ENCODE data around the gene DMKN. TPM values are rescaled to one million over a fixed set of nuclear protein-coding genes. Genes with fewer than 3 reads are reported as not detected.

The DMKN gene
- total and polyA plus RNA-seq, 5 donors = 9.1 to 23.4 (median 20.4) TPM

DNA sequence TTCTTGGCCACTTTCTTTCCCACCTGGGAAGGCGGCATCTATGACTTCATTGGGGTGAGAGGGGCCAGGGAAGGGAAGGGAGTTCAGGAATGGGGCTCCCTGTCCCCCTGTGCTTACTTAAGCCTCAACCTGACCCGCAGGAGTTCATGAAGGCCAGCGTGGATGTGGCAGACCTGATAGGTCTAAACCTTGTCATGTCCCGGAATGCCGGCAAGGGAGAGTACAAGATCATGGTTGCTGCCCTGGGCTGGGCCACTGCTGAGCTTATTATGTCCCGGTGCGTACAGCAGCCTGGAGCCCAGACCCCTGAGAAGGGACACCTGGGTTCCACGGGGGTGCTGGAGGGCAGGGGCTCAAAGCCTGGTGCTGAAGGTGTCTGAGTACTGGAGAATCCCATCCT lies 33.1 kb upstream of the DMKN start:
- Histone ChIP-seq H3K4me3 (ENCODE audit: low read length) (peak overlapping the region; percentile 87), H3K27me3 (ENCODE audit: control insufficient read depth, insufficient read depth) (no peaks in the 10 kb centered on the region), H3K27ac (ENCODE audit: low read length) (no peak overlapping the region), H3K9me3 (ENCODE audit: control insufficient read depth, low read length) (no peaks in the 10 kb centered on the region), H3K4me1 (ENCODE audit: control insufficient read depth, insufficient read depth, low read length) (peaks cover 7% of the 10 kb centered on the region)
- no peak for ATAC-seq
- 85% methylated on average over 8 of the region's 8 CpGs for WGBS
- intact Hi-C loops (cut with DNase I) = no loop called here
- no peak for DNase-seq

DNA sequence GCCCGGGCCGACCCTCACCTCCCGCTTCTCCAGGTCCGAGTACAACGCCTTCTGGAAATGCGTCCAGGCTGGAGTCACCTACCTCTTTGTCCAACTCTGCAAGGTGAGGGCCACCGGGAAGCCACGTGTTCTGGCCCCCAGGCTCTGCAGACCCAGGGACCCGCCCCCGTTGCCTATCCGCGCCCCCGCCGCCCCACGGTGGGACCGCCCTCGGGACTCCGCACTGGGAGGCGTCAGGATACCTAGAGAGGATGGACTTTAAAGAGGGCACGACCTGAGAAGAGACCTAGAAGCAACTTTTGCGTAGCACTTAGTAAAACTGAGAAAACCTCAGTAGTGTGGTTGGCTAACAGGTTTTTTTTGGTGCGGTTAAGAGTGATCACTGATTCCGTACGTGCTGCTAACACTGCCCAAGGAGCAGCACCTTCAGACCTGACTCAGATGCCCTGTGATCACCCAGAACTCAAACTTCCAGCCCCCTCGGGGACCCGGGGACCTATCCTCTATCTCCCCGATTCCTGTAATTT lies 32.5 kb upstream of the DMKN start:
- peak; percentile 43 to 79 (median 72) for DNase-seq
- Histone ChIP-seq H3K27me3 (ENCODE audit: control insufficient read depth, insufficient read depth) (no peaks in the 10 kb centered on the region), H3K9me3 (ENCODE audit: control insufficient read depth, low read length) (no peaks in the 10 kb centered on the region), H3K4me1 (ENCODE audit: control insufficient read depth, insufficient read depth, low read length) (peaks cover 7% of the 10 kb centered on the region), H3K27ac (ENCODE audit: low read length) (peak overlapping the region; percentile 47), H3K4me3 (ENCODE audit: low read length) (peak overlapping the region; percentile 87)
- 4% methylated on average over 27 of the region's 27 CpGs for WGBS
- peak; percentile 34 to 66 for ATAC-seq
- intact Hi-C loops (cut with DNase I) = no loop called here

DNA sequence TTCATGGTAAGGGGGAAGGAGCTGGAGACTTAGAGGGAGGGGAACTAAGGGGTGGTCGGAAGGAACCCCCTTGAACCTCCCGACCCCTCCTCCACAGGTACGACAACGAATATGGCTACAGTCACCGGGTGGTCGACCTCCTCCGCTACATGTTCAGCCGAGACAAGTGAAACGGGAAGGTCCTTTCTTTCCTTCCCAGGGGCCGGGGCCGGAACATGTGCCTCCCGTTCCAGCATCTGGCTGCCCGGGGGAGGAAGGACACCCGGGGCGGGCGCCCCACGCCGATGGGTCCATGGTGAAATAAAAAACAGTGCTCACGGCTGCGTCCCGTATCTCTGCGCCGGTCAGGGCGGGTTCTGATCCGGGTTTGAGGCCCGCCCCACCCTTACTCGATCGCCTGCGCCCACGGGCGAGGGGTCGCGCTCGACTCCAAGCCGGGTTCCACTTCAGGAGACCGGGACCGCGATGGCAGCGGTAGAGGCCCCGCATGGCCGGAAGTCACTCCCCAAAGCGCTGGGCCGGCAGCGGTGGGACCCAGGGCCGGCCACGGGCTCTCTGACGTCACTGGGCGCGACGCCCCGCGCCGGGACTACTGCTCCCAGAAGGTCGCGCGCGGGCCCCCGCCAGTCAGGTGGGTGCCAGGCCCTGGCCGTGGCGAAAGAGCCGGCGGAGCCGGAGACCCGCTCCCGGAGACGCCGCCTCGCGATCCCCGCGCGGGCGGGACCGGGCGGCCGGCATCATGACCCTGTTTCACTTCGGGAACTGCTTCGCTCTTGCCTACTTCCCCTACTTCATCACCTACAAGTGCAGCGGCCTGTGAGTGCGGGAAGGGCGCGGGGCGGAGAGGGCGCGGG lies 31.8 kb upstream of the DMKN start, which contains the start of gene TMEM147:
Gene TMEM147 (plus strand): TSS at position 626 of the 854 bp plus-strand sequence. CDS start 114 bp downstream, at position 740.
- H3K27ac ChIP-seq (ENCODE audit: low read length) = peak within 1 kb of the TSS; percentile 65
- no peaks in the 10 kb centered on the region for H3K27me3 ChIP-seq (ENCODE audit: control insufficient read depth, insufficient read depth)
- H3K4me1 ChIP-seq (ENCODE audit: control insufficient read depth, insufficient read depth, low read length) = peaks cover 7% of the 10 kb centered on the region
- H3K9me3 ChIP-seq (ENCODE audit: control insufficient read depth, low read length) = no peaks in the 10 kb centered on the region
- peak within 1 kb of the TSS; percentile 87 for H3K4me3 ChIP-seq (ENCODE audit: low read length)
- under 1% methylated on average over 85 of the region's 85 CpGs for WGBS
- intact Hi-C loops (cut with DNase I) = no loop called here
- ATAC-seq (peak; percentile 98), DNase-seq (peak; percentile 97 to 99 (median 98))

DNA sequence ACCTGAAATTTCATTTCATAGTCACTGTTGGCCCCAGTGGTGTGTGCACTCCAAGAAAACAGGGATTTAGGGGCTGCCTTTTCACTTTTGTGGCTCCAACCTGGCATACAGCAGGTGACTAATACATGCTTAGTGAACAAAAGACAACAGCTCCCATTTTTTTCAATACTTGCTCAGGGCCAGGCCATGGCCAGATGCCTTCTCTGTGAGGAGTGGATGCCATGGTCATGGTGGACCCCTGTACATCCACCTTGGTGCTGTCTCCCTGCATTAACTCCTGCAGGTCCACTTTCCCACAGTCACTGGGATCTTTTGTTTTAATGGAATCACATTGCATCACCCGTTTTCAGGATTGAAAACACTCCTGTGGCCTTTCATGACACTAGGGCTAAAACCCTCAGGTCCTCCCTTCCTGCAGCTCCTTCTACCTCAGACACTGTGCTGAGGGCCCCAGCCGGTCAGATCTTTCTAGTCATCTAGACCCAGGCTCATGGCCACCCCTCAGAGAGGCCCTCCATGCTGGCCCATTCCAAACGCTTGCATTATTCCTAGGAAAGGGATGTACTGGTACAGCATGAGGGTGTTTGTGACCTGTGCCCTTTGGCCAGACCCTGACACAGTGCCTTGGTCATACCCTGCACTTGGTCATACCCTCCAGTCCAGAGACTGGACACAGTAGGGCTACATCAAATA lies 30.8 kb upstream of the DMKN start:
- Histone ChIP-seq H3K9me3 (ENCODE audit: control insufficient read depth, low read length) (no peaks in the 10 kb centered on the region), H3K27ac (ENCODE audit: low read length) (no peak overlapping the region), H3K4me1 (ENCODE audit: control insufficient read depth, insufficient read depth, low read length) (peaks cover 7% of the 10 kb centered on the region), H3K4me3 (ENCODE audit: low read length) (peak overlapping the region; percentile 87), H3K27me3 (ENCODE audit: control insufficient read depth, insufficient read depth) (no peaks in the 10 kb centered on the region)
- DNase-seq (no peak), ATAC-seq (no peak)
- WGBS = 73% methylated on average over 3 of the region's 3 CpGs
- intact Hi-C loops (cut with DNase I) = no loop called here

DNA sequence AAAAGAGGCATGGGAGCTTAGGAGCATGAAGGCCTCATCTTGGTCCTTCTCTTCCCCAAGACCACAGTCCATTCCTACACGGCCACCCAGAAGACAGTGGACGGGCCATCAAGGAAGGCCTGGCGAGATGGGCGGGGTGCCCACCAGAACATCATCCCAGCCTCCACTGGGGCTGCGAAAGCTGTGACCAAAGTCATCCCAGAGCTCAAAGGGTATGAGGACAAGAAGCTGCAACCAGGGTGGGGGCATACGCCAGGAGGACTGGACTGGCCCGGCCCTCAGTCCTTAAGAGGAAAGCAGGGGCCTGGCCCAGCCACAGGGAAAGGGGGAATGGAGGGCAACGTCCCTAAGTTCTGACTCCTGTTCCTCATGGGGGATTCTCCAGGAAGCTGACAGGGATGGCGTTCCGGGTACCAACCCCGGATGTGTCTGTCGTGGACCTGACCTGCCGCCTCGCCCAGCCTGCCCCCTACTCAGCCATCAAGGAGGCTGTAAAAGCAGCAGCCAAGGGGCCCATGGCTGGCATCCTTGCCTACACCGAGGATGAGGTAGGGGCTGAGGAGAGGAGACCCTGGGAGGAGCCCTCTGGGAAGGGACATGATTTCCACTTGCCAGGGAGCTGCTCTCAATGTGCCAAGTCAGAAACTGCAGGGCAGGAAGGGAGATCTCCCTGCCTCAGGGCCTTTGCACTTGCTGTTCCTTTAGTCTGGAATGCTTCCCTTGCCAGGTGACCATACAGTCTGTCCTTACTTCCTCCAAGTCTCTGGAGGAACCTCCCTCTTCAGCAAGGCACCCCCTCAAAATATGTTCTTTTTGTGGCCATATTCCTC lies 30.0 kb upstream of the DMKN start:
- Histone ChIP-seq H3K9me3 (ENCODE audit: control insufficient read depth, low read length) (no peaks in the 10 kb centered on the region), H3K27ac (ENCODE audit: low read length) (no peak overlapping the region), H3K4me3 (ENCODE audit: low read length) (no peak overlapping the region), H3K4me1 (ENCODE audit: control insufficient read depth, insufficient read depth, low read length) (peaks cover 7% of the 10 kb centered on the region), H3K27me3 (ENCODE audit: control insufficient read depth, insufficient read depth) (no peaks in the 10 kb centered on the region)
- intact Hi-C loops (cut with DNase I) = no loop called here
- DNase-seq = no peak
- ATAC-seq = no peak
- 97% methylated on average over 15 of the region's 15 CpGs for WGBS

DNA sequence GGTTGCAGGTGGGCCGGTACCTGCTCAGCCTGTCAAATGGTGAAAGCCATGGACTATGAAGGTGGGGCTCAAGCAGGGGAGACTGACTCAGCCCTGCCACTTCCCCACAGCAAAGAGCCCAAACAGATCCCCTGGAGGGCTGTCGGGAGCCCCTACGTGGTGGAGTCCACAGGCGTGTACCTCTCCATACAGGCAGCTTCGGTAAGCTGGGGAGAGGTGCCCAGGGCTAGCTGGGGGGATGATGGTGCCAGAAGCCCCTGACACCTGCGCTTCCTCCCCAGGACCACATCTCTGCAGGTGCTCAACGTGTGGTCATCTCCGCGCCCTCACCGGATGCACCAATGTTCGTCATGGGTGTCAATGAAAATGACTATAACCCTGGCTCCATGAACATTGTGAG lies 28.8 kb upstream of the DMKN start:
- peaks cover 7% of the 10 kb centered on the region for H3K4me1 ChIP-seq (ENCODE audit: control insufficient read depth, insufficient read depth, low read length)
- ATAC-seq (no peak), DNase-seq (no peak)
- no peaks in the 10 kb centered on the region for H3K9me3 ChIP-seq (ENCODE audit: control insufficient read depth, low read length)
- H3K4me3 ChIP-seq (ENCODE audit: low read length) = no peak overlapping the region
- intact Hi-C loops (cut with DNase I) = no loop called here
- WGBS = 91% methylated on average over 11 of the region's 11 CpGs
- no peaks in the 10 kb centered on the region for H3K27me3 ChIP-seq (ENCODE audit: control insufficient read depth, insufficient read depth)
- no peak overlapping the region for H3K27ac ChIP-seq (ENCODE audit: low read length)

DNA sequence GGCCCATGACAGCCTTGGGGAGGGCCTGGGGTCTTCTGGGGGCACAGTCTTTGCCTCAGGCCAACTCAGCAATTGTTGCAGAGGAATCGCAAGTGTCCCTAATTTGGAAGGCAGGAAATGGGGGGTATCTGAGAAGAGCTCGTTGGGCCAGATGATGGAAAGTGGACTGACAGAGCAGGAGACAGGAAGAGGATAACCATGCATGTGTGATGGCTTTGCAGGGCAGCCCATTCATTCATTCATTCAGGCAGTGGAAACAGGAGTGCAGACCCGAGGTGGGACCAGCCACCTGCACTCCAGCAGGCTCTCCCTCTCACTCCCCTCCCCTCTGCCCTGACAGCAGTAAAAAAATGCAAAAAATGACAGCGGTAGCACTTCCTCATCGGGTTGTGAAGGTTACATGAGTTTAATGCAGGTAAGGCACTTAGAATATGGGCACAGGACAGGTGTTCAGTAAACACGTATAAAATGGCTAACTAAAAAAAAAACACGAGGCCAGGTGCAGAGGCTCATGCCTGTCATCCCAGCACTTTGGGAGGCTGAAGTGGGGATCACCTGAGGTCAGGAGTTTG lies 27.0 kb upstream of the DMKN start:
- no peak overlapping the region for H3K4me3 ChIP-seq (ENCODE audit: low read length)
- intact Hi-C loops (cut with DNase I) = no loop called here
- no peaks in the 10 kb centered on the region for H3K27me3 ChIP-seq (ENCODE audit: control insufficient read depth, insufficient read depth)
- no peak overlapping the region for H3K27ac ChIP-seq (ENCODE audit: low read length)
- WGBS = 75% methylated on average over 7 of the region's 7 CpGs
- ATAC-seq (no peak), DNase-seq (no peak)
- no peaks in the 10 kb centered on the region for H3K9me3 ChIP-seq (ENCODE audit: control insufficient read depth, low read length)
- H3K4me1 ChIP-seq (ENCODE audit: control insufficient read depth, insufficient read depth, low read length) = no peaks in the 10 kb centered on the region

DNA sequence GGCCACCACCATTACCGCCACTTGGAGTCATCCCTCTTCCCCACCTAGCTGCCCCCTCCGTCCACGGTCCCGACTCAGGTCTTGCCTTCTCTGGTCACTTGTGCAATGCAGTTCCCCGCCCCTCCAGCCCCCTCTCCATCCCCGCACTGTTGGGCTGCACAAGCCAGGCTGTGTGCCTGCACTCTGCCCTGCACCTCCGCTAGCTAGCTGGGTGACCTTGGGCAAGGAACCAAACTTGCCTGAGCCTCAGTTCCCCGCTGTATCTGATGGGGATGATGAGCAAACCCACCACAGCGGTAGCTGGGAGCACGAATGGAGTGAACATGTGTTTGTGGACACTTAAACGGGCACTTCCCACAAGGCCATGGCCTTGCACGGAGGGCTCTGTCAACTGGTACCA lies 26.4 kb upstream of the DMKN start:
- 90% methylated on average over 12 of the region's 12 CpGs for WGBS
- no peaks in the 10 kb centered on the region for H3K4me1 ChIP-seq (ENCODE audit: control insufficient read depth, insufficient read depth, low read length)
- DNase-seq (no peak), ATAC-seq (no peak)
- intact Hi-C loops (cut with DNase I) = no loop called here
- H3K4me3 ChIP-seq (ENCODE audit: low read length) = no peak overlapping the region
- no peak overlapping the region for H3K27ac ChIP-seq (ENCODE audit: low read length)
- no peaks in the 10 kb centered on the region for H3K9me3 ChIP-seq (ENCODE audit: control insufficient read depth, low read length)
- no peaks in the 10 kb centered on the region for H3K27me3 ChIP-seq (ENCODE audit: control insufficient read depth, insufficient read depth)

DNA sequence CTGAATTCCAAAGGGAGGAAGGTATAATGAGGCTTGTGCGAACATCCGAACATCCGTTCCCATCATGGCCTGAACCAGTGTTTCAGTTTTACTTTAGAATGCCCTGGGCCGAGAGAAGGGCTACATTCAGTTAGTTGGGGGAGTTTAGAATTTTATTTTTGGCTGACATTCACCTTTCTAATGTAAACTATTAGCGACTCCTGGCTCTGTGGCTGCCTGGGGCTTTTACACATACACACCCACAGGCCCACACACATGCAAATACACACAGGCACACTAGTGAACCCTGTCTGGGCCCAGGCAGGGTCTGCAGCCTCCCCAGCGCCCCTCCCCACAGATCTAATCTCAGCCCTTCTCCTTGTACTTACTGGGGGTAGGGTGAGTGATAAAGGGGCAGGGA lies 25.9 kb upstream of the DMKN start:
- Histone ChIP-seq H3K27me3 (ENCODE audit: control insufficient read depth, insufficient read depth) (no peaks in the 10 kb centered on the region), H3K9me3 (ENCODE audit: control insufficient read depth, low read length) (no peaks in the 10 kb centered on the region), H3K27ac (ENCODE audit: low read length) (no peak overlapping the region), H3K4me3 (ENCODE audit: low read length) (no peak overlapping the region), H3K4me1 (ENCODE audit: control insufficient read depth, insufficient read depth, low read length) (no peaks in the 10 kb centered on the region)
- 83% methylated on average over 6 of the region's 6 CpGs for WGBS
- ATAC-seq (no peak), DNase-seq (no peak)
- intact Hi-C loops (cut with DNase I) = no loop called here

DNA sequence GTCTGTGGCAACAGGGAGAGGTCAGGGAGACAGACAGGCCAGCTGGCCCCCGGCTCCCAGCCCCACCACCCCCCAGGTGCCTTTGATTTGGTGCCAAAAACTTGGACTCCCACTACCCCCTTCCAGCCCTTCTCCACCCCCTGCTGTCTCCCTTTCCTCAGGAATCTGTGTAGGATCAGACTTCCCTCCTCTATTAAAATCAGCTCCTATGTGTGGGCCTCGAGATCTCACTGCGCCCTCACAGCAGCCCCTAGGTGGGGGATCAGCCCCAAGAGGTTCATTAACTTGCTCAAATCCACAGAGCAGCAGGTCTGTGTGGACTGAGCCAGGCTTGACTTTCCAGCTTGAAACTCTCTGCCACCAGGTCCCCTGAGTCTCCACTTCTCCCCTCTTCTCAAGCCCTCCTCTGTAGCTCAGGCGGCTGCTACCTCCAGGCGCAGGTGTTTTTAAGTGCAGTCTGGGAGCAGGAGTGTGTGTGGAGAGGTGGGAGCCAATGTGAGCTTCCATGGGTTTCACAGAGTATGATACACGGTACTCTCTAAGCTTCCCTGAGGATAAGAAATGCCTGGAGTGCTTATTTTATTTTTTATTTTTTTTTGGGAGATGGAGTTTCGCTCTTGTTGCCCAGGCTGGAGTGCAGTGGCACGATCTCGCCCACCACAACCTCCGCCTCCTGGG lies 21.5 kb upstream of the DMKN start:
- Histone ChIP-seq H3K27me3 (ENCODE audit: control insufficient read depth, insufficient read depth) (no peaks in the 10 kb centered on the region), H3K9me3 (ENCODE audit: control insufficient read depth, low read length) (no peaks in the 10 kb centered on the region), H3K27ac (ENCODE audit: low read length) (no peak overlapping the region), H3K4me1 (ENCODE audit: control insufficient read depth, insufficient read depth, low read length) (no peaks in the 10 kb centered on the region), H3K4me3 (ENCODE audit: low read length) (no peak overlapping the region)
- 62% methylated on average over 10 of the region's 10 CpGs for WGBS
- intact Hi-C loops (cut with DNase I) = no loop called here
- ATAC-seq = no peak
- DNase-seq = no peak
